Measurements from ENCODE around the gene SRGAP1. TPM values are rescaled to one million over a fixed set of nuclear protein-coding genes. Genes with fewer than 3 reads are reported as not detected.

Gene SRGAP1
- total and polyA plus RNA-seq, 2 of the 8 experiments (the other 6 are each of a cell fraction or from before 2014, with no cell fraction given), result 3.2 to 7.3 TPM

GRCh38 chr12:63990828-63991547, 146.5 kb downstream of the SRGAP1 start (continued):
- TF ChIP-seq CHD7 (IDR thresholded peaks at IDR 0.05; ENCODE audit: insufficient replicate concordance, low read length), result no peak
- TF ChIP-seq TAF7 (optimal IDR thresholded peaks at IDR 0.05; ENCODE audit: borderline replicate concordance, low read depth, low read length), result no peak
- no peak for TF ChIP-seq TBP (IDR thresholded peaks at IDR 0.05; ENCODE audit: low read depth, low read length)
- no peak for TF ChIP-seq HDAC6 (IDR thresholded peaks at IDR 0.05; ENCODE audit: low read depth, low read length)
- no peak for TF ChIP-seq RBBP5 (IDR thresholded peaks at IDR 0.05; ENCODE audit: borderline replicate concordance, low read depth, low read length)
- TF ChIP-seq ATF3 (IDR thresholded peaks at IDR 0.05; ENCODE audit: insufficient read depth, low read depth, low read length), result no peak
- TF ChIP-seq CTCF (IDR thresholded peaks at IDR 0.05; ENCODE audit: control extremely low read depth in 1 of 3, insufficient read depth in 1 of 3, low read depth in 1 of 3, low read length in 3 of 3), result no peak
